Activated naive CD4-positive, alpha-beta T cell treated with anti-CD3 and anti-CD28 coated beads for 36 hours (primary cell): ENCODE data around the gene ST6GALNAC6. TPM values are rescaled to one million over a fixed set of nuclear protein-coding genes. Genes with fewer than 3 reads are reported as not detected.
"Not testable (repeated sequence)": the region's sequence is repeated elsewhere in the genome, so short reads cannot be mapped to it uniquely, and the experiment has no call there.

Experiments
- CTCF ChIA-PET: fragments of 350-600 bp; sonication (Branson Sonifier 250); formaldehyde crosslinking; loops from one replicate; lab custom pipeline; 2021; ENCODE audit warnings: antibody characterized with exemption; lab: Charles Lee
- DNase-seq: peaks from one replicate; pipeline ENCODE4 v3.0.0-alpha.2; 2020
- H3K27ac Mint-ChIP-seq: one replicate; pipeline ENCODE4 v1.8.0; 2021; ENCODE audit warnings: mild to moderate bottlenecking, mixed read lengths
- H3K27me3 Mint-ChIP-seq: one replicate; pipeline ENCODE4 v1.8.0; 2021; ENCODE audit warnings: low read depth, mixed read lengths
- H3K36me3 Mint-ChIP-seq: one replicate; pipeline ENCODE4 v1.8.0; 2021; ENCODE audit warnings: low read depth, mixed read lengths
- H3K4me1 Mint-ChIP-seq: one replicate; pipeline ENCODE4 v1.8.0; 2021; ENCODE audit warnings: low read depth, mixed read lengths
- H3K4me3 Mint-ChIP-seq: one replicate; pipeline ENCODE4 v1.8.0; 2021; ENCODE audit warnings: mild to moderate bottlenecking, moderate library complexity, mixed read lengths
- H3K9me3 Mint-ChIP-seq: one replicate; pipeline ENCODE4 v1.8.0; 2021; ENCODE audit warnings: mixed read lengths
- intact Hi-C: fragments of 100-400 bp; cut with micrococcal nuclease; formaldehyde crosslinking; loops from one replicate; pipeline ENCODE4 v1.15.1; 2023
- total RNA-seq, 2 experiments: library from RNA; stranded (reverse); gene quantifications; one replicate each; pipeline ENCODE4 v1.2.3, GENCODE V29; 2021

Gene ST6GALNAC6
- total RNA-seq, 2 experiments from 2014 or later: 28.7 to 29.1 TPM

DNA sequence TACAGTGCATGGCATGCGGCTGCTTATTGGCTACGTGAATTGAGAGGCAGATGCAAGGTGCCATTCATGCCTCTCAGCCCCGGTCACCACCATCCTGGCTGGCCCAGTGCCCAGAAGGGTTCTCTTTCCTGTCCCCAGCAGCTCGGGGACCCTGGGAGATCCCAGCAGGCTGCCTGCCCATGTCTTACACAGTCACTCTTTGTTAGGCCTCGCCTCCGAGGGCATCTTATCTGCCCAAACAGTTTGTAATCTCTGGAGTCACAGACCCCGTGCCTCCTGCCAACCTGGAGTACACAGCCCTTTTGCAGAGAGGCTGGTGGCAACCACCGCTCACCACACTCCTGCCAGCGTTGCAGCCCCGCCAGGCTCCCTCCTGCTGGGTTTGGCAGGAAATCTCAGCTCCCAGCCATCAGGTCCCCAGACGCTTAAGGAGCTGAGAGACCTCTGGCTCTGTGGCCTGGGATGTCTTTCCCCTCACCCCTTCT lies 14.9 kb downstream of the ST6GALNAC6 start:
- CTCF ChIA-PET: interaction anchor here (1.0 kb wide), 1 partner anchor 37 kb away, joined by 4 read pairs; no protein-coding TSS in a partner anchor
- intact Hi-C loops: loop anchor here (5.0 kb wide), 1 partner anchor 33 kb away; the partner anchor contains the start of gene ST6GALNAC4
- Mint-ChIP-seq H3K4me1 (no peaks in the 10 kb centered on the region), H3K4me3 (no peak overlapping the region), H3K27me3 (no peaks in the 10 kb centered on the region), H3K36me3 (peaks cover 15% of the 10 kb centered on the region), H3K27ac (no peak overlapping the region), H3K9me3 (no peaks in the 10 kb centered on the region)
- no peak for DNase-seq

DNA sequence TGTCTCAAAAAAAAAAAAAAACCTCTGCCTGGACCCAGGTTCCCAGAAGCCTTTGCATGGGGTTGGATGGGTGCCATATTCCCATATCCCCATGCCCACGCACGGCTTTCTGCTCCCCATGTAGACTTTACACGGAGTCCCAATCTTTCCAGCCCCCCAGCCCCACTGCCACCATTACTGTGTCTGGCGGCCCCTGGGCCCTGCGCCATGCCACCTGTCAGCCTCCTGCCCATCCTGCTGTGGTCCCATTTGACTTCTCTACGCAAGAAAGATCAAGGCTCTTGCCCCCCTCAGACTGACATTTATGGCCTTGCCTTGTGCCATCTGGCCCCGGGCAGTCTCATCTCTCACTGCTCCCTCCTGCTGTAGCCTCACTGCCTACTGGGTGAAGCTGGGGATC lies 15.4 kb downstream of the ST6GALNAC6 start:
- intact Hi-C loops: loop anchor here (5.0 kb wide), 1 partner anchor 33 kb away; the partner anchor contains the start of gene ST6GALNAC4
- Mint-ChIP-seq H3K4me1 (no peaks in the 10 kb centered on the region), H3K9me3 (no peaks in the 10 kb centered on the region), H3K27me3 (no peaks in the 10 kb centered on the region), H3K27ac (no peak overlapping the region), H3K36me3 (peaks cover 15% of the 10 kb centered on the region), H3K4me3 (no peak overlapping the region)
- no peak for DNase-seq
- CTCF ChIA-PET: no interaction called here

DNA sequence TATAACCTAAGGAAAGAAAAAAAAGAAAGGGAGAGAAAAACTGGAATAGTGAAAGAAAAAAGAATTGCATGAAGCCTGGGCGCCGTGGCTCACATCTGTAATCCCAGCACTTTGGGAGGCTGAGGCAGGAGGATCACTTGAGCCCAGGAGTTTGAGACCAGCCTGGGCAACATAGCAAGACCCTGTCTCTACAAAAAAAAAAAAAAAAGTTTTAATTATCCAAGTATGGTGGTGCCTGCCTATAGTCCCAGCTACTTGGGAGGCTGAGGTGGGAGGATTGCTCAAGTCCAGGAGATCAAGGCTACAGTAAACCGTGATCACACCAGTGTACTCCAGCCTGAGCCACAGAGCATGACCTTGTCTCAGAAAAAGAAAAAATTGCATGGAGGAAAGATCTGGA lies 17.7 kb downstream of the ST6GALNAC6 start:
- H3K27ac Mint-ChIP-seq, H3K4me1 Mint-ChIP-seq, H3K4me3 Mint-ChIP-seq, DNase-seq, H3K9me3 Mint-ChIP-seq, H3K36me3 Mint-ChIP-seq, H3K27me3 Mint-ChIP-seq: not testable (repeated sequence)
- CTCF ChIA-PET: interaction anchor here (0.6 to 2.9 kb wide), 2 partner anchors 12 to 40 kb away, joined by 4 to 12 read pairs; no protein-coding TSS in a partner anchor
- intact Hi-C loops: loop anchor here (5.0 kb wide), 1 partner anchor 36 kb away; the partner anchor contains the start of gene ST6GALNAC4

DNA sequence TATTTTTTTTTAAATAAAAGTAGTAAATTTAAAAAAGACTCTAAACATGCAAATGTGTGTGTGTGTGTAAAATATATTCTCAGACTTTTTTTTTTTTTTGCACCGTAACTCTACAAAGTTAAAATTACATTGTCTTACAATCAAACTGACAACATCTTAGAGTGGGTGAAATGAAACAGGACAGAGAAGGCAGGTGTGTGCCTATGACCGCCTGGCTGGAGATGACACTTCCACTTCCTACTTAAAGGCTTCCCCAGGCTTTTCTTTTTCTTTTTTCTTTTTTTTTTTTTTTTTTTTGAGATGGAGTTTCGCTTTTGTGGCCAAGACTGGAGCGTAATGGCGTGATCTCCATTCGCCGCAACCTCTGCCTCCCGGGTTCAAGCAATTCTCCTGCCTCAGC lies 19.3 kb downstream of the ST6GALNAC6 start:
- Mint-ChIP-seq H3K36me3 (peaks cover 3% of the 10 kb centered on the region), H3K27ac (no peak overlapping the region), H3K27me3 (peaks cover 4% of the 10 kb centered on the region), H3K4me3 (no peak overlapping the region), H3K4me1 (peaks cover 6% of the 10 kb centered on the region), H3K9me3 (no peaks in the 10 kb centered on the region)
- CTCF ChIA-PET: no interaction called here
- intact Hi-C loops: loop anchor here (5.0 kb wide), 1 partner anchor 37 kb away; the partner anchor contains the start of gene ST6GALNAC4
- no peak for DNase-seq

DNA sequence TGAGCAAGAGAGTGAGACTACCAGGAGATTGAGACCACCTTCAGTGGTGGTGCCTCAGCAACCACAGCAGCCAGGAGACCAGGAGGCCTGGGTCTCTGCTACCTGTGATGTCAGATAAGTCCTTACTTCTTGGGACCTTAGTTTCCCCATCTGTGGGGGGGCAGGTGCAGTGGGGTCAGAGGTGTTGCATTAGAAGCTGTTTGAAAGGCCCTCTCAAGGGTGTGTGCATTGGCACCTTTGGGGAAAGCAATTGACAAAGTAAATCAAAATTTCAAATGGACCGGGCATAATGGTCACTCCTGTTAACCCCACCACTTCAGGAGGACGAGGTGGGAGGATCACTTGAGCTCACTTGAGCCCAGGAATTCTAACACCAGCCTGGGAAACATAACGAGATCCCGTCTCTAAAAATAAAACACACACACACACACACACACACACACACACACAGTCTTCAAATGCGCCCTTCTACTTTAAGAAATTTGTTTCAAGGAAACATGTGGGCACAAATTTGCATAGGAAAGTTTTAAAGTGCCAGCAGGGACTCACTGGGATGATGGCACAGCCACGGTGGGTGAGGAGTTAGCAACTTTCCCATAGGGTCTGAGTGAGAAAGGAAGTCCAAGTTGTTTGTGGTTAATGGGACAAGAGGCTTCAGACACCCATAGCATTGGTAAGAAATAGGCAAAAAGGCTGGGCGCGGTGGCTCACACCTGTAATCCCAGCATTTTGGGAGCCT lies 20.6 kb downstream of the ST6GALNAC6 start:
- Mint-ChIP-seq H3K36me3 (peaks cover under 1% of the 10 kb centered on the region), H3K9me3 (no peaks in the 10 kb centered on the region), H3K27ac (no peak overlapping the region), H3K4me3 (no peak overlapping the region), H3K4me1 (peaks cover 6% of the 10 kb centered on the region), H3K27me3 (peaks cover 4% of the 10 kb centered on the region)
- intact Hi-C loops: no loop called here
- CTCF ChIA-PET: no interaction called here
- no peak for DNase-seq

DNA sequence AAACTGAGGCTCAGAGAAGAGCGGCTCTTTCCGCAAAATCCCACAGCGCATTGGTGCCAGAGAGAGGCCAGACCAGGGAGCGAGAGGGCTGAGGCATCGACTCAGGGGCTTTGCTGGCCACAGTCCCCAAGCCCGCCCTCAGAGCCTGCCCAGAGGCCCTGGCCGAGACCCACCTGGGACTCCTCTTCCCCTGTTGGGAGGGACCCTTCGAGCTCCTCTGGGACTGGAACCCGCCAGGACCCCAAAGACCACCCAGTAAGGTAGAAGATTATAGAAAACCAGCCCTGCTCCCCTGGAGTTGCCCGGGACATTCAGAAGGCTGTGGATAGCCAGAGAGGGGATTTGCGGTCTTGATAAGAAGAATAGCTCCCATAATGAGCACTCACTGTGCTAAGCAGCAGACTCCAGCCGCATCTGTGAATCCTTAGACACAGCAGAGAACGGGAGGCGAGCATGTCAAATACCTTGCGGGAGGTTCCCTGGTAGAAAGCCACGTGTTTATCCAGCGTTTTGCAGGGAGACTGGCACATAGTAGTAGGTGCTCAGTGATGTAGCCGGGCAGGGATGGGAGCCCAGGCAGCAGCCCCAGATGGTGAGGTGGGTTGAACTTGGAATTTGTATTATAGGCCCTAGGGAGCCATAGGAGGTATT lies 21.3 kb downstream of the ST6GALNAC6 start:
- no peak for DNase-seq
- CTCF ChIA-PET: interaction anchor here (0.5 to 1.6 kb wide), 2 partner anchors 143 to 294 kb away, joined by 3 to 4 read pairs; partner anchors contain the start of gene TOR2A
- Mint-ChIP-seq H3K36me3 (no peaks in the 10 kb centered on the region), H3K9me3 (no peaks in the 10 kb centered on the region), H3K4me1 (peaks cover 6% of the 10 kb centered on the region), H3K27ac (no peak overlapping the region), H3K27me3 (peaks cover 4% of the 10 kb centered on the region), H3K4me3 (no peak overlapping the region)
- intact Hi-C loops: no loop called here

DNA sequence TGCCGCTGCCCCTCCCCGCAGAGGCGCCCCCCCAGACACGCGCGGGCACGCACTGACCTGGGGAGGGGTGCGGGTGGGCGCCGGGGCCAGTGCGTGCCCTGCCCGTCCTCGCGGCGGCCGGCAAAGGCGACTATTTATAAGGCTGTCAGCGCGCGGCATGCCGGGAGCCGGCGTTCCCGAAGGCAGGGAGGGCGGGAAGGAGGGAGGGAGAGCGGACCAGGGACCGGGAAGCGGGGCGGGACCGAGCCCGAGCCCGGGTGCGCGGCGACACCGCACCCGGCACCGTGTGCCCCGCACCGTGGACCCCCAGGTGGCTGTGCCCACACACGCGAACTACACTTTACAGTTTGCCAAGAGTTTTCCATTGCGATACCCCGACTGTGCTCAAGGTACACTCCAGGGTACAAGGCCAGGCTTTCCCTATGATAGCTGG lies 21.8 kb downstream of the ST6GALNAC6 start, which contains the start of gene AK1:
Gene AK1, minus strand, starts transcription at position 110 of the 433 bp plus-strand sequence. CDS start 3,058 bp downstream, outside the sequence.
- Mint-ChIP-seq H3K4me1 (peaks cover 6% of the 10 kb centered on the region), H3K9me3 (no peaks in the 10 kb centered on the region), H3K27ac (no peak within 1 kb of the TSS), H3K27me3 (peaks cover 4% of the 10 kb centered on the region), H3K36me3 (no peaks in the 10 kb centered on the region), H3K4me3 (no peak within 1 kb of the TSS)
- intact Hi-C loops: no loop called here
- no peak for DNase-seq
- CTCF ChIA-PET: interaction anchor here (0.5 to 1.6 kb wide), 2 partner anchors 143 to 293 kb away, joined by 3 to 4 read pairs; partner anchors contain the start of gene TOR2A

DNA sequence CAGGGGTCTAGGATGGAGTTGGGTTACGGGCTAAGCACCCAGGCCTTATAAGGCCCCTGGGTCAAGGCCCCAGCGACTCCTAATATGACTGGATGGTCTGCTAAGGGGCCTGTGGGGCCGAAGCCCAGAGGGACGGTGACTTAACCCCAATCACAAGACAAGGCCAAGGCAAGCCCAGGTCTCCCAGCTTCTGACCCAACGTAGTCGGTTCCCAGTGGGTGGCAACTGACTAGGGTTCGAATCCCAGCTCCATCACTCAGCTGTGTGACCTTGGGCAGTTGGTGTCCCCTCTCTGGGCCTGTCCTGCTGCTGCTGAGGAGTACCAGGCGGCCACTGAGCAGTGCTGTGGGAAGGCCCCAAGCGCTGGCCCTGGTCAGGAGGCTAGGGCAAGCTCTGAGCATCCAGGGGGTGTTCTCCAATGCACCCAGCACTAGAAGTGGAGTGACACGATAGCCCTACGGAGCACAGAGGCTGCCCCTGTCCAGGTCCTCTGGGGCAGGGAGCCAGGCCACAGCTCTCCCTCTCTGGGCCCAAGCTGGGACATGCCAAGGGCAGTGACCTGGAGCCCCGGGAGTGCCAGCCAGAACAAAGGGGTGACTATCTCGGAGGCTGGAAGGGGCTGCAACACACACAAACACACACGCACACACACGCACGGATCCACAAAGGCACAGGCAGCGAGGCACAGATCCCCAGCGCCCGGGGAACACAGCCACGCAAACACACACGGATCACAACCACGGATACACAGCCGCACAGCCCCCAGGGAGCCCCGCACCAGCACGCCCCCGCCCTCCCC lies 22.4 kb downstream of the ST6GALNAC6 start:
- Mint-ChIP-seq H3K4me1 (peaks cover 6% of the 10 kb centered on the region), H3K27me3 (peaks cover 4% of the 10 kb centered on the region), H3K9me3 (no peaks in the 10 kb centered on the region), H3K4me3 (no peak overlapping the region), H3K27ac (no peak overlapping the region), H3K36me3 (no peaks in the 10 kb centered on the region)
- CTCF ChIA-PET: interaction anchor here (1.3 to 1.6 kb wide), 2 partner anchors 10 to 142 kb away, joined by 3 read pairs; partner anchors contain the start of gene TOR2A
- intact Hi-C loops: no loop called here
- DNase-seq: no peak

DNA sequence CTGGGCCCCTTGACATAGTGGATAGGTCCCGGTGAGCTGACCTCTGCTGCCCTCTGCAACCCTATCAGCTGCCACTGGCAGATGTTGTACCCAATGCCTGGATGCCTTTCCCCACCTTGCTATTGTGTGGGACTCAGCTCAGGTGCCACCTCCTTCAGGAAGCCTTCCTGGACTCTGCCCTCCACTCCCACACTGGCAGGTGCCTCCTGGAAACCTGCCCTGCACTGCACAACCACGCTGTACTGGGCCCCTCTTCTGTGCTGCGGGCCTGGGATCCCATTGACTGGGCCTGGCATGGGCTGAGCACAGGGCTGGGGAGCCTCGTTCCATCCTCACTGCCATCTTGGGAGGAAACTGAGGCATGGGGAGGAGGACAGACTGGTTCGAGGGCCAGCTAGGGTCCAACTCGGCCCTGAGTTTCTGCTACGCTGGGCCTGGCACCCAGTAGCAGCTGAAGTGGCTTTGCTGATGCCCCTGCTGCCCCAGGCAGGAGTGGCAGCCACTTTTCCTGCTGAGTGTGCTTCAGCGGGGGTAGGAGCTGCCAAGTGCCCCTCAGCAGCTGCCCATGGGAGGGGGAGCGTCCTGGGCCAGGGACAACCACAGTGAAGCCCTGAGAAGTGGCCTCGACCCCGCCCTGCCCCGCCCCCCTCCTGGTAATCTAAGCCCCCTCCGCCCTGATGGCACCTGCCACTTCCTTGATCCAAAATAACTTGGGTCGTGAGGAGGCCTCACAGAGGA lies 23.2 kb downstream of the ST6GALNAC6 start:
- DNase-seq: no peak
- Mint-ChIP-seq H3K27ac (no peak overlapping the region), H3K9me3 (no peaks in the 10 kb centered on the region), H3K4me3 (no peak overlapping the region), H3K4me1 (peaks cover 6% of the 10 kb centered on the region), H3K36me3 (no peaks in the 10 kb centered on the region), H3K27me3 (peaks cover 4% of the 10 kb centered on the region)
- CTCF ChIA-PET: interaction anchor here (1.3 to 1.6 kb wide), 2 partner anchors 9 to 141 kb away, joined by 3 read pairs; partner anchors contain the start of gene TOR2A
- intact Hi-C loops: no loop called here

DNA sequence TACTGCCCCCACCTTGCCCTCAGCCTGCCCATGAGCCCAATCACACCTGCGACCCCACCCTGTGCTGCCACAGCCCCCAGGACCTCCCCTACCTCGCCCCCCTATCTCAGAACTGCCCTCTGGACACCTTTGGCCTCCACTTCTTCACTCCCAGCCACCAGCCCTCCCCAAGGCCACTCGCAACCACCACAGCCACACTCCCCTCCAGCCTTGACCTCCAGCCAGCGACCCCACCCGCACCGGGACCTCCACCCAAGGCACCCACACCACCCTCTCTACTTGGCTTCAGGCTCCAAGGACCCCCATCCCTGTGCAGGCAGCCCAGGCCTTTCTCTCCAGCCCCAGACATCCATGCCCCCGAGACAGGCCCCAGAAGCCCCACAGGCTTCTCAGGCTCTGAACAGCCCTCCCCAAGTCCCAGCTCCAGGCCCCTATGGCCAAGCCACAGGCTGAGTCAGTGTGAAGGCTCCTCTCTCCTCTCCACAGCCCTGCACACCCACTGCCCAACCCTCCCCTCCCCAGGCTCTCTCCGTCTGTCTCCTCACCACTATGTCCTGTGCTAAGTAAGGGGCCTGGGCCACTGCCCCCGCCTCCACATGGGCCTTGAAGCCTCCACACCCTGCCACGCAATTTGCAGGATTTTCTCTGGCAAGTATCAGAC lies 24.0 kb downstream of the ST6GALNAC6 start:
- Mint-ChIP-seq H3K27ac (no peak overlapping the region), H3K4me3 (no peak overlapping the region), H3K9me3 (no peaks in the 10 kb centered on the region), H3K36me3 (no peaks in the 10 kb centered on the region), H3K4me1 (peaks cover 6% of the 10 kb centered on the region), H3K27me3 (peaks cover 4% of the 10 kb centered on the region)
- intact Hi-C loops: no loop called here
- CTCF ChIA-PET: interaction anchor here (0.7 kb wide), 1 partner anchor 13 kb away, joined by 3 read pairs; no protein-coding TSS in a partner anchor
- no peak for DNase-seq
